GM23248 (cell line): Measurements from ENCODE around the gene GTF2H2C.

Source experiments
- EZH2 ChIP-seq: fragments of 200-600 bp; sonication (generic); IDR thresholded peaks from 2 replicates; pipeline ENCODE4 v1.6.1; 2018; ENCODE audit warnings: antibody characterized with exemption, mild to moderate bottlenecking; ENCODE audit not compliant: insufficient read depth, poor library complexity, severe bottlenecking
- EZH2phosphoT487 ChIP-seq: fragments of 200-600 bp; sonication (generic); IDR thresholded peaks from 2 replicates; pipeline ENCODE4 v1.6.1; 2018; ENCODE audit warnings: antibody characterized with exemption, moderate library complexity, mild to moderate bottlenecking, low read depth; ENCODE audit not compliant: insufficient read depth

GRCh38 chr5:69512740-69513260, 47.2 kb upstream of the GTF2H2C start:
- TF ChIP-seq EZH2 (no peak), EZH2phosphoT487 (no peak)
